GM12865 (cell line): ENCODE data around the gene PKP4.

Experiments
- DNase-seq: peaks from one replicate; pipeline ENCODE4 v3.0.0; 2010; ENCODE audit warnings: low read depth
- H3K4me3 ChIP-seq: 2 replicates; pipeline ENCODE4 v1.5.1; 2011; ENCODE audit warnings: mild to moderate bottlenecking, low read depth, low read length, control low read depth
- CTCF ChIP-seq: IDR thresholded peaks from 2 replicates; pipeline ENCODE4 v1.5.1; 2011; ENCODE audit warnings: low read length, control low read depth, low read depth, inconsistent platforms; ENCODE audit not compliant: insufficient read depth; ENCODE audit errors: missing control alignments

PKP4 gene

GRCh38 chr2:158665536-158666302, 209.0 kb downstream of the PKP4 start:
- TF ChIP-seq CTCF: no peak
- H3K4me3 ChIP-seq: no peak overlapping the region
- DNase-seq: no peak

DNA sequence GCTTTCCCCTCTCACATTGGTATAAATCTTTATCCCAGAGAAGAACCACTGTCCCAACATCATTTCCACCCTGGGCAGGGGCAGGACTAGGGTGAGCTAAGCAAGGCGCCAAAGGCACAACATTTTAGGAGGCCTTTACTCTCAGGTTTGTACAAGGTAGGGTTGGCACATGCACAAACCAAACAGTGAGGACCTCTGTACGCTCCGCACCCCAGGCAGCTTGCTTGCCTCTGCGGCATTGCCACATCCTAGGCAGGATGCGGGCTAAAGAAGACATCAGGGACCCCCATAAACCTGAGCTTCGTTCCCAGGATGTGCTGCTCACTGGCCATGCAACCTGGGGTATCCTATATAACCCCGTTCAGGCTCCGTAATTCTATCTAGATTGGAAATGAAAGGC, 210.2 kb downstream of the PKP4 start:
- no peak for DNase-seq
- no peak for TF ChIP-seq CTCF
- no peak overlapping the region for H3K4me3 ChIP-seq

DNA sequence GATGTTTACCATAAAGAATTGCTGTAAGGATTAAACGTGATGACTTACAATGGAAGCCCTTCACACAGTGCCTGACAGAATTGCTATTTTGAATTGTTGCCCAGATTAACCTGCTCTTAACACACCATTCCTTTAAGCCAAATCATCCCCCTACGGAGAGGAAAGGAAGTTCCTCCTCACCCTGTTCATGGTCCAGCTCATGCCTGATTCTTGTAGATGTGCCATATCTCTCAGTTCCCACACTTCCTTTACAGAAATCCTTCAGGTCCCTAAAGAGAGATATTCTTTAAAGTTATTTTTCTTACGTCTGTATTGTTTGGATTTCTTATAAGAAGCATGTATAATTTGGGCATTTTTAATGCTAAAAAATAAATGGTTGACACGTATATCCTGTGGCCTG, 210.8 kb downstream of the PKP4 start:
- H3K4me3 ChIP-seq: no peak overlapping the region
- TF ChIP-seq CTCF: no peak
- DNase-seq: no peak

- no peak overlapping the region for H3K4me3 ChIP-seq
- DNase-seq: no peak
- no peak for TF ChIP-seq CTCF
Observed at GRCh38 chr2:158668001-158668765, 211.4 kb downstream of the PKP4 start.

DNA sequence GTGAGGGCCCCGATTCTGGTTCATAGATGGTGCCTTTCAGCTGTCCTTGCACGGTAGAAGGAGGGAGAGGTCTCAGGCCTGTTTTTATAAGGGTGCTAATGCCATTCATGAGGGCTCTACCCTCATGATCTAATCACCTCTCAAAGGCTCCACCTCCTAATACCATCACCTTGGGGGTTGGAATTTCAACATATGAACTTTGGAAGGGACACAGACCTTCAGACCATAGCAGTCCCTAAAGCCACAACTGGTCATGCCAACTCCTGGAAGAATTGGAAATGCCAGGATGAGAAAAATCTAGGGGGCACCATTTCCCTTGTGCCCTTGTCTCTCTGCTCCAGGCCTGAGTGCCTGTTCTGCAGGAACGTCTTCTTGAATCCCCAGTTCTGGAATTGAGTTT, 213.5 kb downstream of the PKP4 start:
- no peak for DNase-seq
- TF ChIP-seq CTCF: no peak
- no peak overlapping the region for H3K4me3 ChIP-seq

DNA sequence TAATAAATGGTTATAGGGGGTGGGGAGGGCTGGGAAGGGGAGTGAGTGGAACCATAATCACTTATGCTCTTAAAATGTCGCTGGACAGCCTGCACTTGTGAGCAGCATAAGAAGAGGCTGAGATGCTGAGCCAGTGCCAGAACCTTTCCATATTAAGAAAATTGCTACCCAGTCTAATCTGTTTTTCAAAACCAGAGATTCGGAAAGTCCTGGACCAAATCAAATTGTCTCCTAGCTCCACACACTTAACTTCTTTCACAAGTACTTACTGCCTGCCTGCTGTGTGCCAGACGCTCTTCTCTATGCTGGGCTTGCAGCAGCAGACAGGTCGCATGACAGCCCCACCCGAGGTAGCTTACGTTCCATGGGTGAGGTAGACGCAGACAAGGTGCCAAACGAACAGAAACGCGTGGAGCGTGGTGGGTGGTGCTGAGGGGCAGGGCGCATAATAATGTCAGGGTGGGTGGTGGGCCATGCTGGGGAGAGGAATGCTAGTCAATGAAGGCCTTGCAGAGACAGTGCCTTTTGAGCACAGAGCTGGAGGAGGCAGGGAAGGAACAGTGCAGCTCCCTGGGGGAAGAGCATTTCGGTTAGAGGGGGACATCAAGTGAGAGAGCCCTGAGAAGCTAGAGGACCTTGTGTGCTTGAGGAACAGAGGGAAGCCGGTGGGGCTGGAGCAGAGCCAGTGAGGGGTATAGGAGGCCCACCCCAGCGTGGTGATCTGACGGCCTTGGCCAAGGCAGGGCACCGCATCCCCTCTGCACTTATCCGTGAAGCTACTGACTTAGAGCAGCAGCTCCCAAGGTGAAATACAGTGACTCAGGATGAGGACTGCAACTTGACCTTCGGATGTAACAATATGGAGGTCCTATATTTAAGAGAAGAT, 214.9 kb downstream of the PKP4 start:
- H3K4me3 ChIP-seq: no peak overlapping the region
- TF ChIP-seq CTCF: no peak
- DNase-seq: no peak
